Urothelium cell line (cell line): Measurements from ENCODE around the gene PPP1R12C.

Experiments used
- DNase-seq: peaks from one replicate; pipeline ENCODE4 v3.0.0; 2011; ENCODE audit warnings: low spot score, mixed read lengths
- FAIRE-seq: peaks from 2 replicates; lab custom pipeline; 2011; peaks lifted over from hg19 to GRCh38; lab: Jason Lieb, UNC

The PPP1R12C gene

DNA sequence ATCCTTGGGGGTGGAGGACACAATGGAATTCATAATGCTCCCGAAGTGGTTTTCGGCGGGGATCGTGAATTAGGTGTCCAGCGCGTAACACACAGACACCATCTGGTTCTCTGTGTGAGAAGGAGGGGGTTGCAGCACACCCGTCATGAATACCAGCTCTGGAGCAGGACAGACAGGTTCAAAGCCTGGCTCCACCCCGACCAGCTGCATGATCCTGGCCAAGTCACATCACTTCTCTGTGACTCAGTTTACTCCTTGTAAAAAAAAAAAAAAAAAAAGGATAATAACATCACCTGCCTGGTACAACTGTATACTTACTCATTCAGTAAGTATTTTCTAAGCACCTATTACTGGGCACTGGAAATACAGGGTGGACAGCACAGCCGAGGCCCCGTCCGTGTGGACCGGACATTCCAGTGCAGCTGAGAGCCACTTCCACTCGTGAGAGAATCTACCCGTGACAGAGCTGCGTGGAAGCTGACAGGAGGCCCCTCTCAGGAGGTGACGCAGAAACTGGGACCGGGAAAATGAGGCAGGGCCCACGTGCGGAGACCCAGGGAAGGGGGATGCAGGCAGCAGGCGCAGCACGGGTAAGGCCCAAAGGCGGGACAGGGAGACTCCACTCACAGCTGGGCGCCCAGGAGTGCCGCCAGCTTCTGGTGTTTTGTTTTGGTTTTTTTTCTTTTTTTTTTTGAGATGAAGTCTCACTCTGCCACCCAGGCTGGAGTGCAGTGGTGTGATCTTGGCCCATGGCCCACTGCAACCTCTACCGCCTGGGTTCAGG, 66.5 kb downstream of the PPP1R12C start:
- DNase-seq (no peak), FAIRE-seq (no peak)

DNA sequence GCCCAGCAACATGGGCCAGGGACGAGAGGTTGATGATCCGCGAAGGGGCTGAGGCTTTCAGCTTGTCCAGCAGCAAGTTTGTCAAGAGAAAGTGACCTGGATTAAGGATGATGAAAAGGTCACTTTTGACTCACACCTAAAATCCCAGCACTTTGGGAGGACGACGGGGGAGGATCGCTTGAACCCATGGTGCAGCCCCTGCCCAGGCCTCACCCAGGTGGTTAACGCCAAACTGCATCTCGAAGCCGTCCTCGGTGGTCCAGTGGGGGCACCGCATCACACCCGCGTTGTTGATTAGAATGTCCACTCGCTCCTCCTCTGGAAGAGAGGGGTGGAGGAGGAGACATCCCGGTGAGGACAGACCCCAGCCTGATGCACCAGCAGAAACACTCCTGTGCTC, 69.0 kb downstream of the PPP1R12C start:
- DNase-seq (no peak), FAIRE-seq (no peak)

DNA sequence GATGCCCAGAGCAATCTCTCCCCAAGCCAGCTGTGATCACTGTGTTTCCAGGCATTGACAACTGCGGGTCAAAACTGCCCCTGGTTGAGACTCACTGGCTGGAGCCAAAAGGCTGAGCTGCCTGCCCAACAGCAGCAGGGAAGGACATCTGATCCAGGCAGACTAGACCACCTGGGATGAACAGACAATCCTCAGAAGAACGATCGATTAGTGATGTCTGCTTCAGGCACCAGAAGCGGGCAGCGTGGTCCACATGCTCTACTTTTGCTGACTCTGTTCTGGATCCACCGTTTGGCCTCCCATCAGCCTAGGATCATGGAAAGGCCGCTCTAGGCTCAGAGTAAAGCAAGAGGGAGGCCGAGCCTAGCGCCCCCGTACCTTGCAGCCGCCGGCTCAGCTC, 69.5 kb downstream of the PPP1R12C start:
- FAIRE-seq (no peak), DNase-seq (no peak)

DNA sequence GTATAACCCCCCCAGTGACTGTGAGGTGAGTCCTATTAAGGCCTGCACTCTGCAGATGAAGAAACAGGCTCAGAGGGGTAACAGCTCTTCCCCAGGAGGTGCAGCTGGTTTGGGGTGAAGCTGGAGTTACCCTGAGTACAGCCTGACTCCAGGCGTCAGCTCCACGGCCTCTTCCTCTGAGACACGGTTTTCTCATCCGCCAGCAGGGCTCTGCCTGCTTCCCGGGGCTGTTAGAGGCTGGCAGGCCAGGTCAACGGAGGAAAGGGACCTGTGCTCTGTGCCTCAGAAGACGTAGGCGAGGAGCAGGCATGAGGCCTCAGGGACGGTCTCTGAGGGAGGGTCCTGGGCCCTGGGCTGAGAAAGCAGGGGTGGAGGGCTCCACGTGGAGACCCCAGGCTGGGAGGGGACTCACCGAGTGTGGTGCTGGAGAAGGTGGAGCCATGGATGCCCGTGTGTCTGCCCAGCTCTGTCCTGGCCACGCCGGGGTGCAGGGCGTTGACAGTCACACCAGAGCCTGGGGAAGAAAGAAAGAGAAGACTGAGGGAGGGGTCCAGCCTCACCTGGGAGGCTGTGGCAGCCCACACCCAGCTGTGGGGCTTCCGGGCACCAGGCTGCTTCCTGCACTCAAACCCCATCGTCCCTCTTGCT, 70.3 kb downstream of the PPP1R12C start:
- no peak for FAIRE-seq
- no peak for DNase-seq

DNA sequence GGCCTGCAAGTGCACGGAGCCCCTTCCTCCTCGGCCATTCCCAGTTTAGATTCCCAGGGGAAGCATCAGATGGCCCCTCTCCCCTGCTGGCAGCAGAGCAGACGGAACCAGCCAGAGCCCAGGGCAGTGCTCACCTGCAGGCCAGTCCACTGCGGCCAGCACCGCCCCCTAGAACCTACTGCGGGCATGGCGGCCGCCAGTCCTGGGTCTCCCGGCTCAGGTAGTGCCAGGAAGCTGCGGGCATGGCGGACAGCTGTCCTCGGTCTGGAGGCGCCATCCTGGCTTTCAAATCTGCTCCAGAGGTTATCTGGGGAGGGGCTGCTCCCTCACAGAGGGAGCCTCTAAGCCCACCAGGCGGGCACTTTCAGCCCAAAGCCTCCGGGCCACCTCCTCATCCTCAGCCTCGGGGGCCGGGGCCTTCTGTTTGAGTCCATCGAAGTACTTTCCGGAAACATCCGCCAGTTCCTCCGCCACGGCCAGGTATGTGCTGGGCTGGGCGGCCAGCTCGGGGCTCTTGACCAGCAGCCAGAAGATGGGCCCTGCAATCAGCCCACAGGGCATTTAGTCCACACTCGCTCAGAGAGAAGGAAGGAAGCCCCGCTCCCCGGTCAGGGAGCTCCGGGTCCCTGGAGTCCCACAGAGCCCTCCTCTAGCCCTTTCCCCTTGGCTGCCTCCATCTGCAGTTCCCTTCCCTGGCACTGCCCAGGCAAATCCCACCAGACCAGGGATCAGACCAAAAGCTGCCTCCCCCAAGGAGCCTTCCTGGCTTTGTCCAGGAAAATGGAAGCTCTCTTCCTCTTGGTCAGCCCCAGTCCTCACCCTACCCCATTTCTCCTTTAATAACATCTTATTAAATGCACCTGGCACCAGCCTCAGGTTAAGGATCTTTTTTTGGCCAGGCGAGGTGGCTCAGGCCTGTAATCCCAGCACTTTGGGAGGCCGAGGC, 72.4 kb downstream of the PPP1R12C start:
- DNase-seq (no peak), FAIRE-seq (no peak)

DNA sequence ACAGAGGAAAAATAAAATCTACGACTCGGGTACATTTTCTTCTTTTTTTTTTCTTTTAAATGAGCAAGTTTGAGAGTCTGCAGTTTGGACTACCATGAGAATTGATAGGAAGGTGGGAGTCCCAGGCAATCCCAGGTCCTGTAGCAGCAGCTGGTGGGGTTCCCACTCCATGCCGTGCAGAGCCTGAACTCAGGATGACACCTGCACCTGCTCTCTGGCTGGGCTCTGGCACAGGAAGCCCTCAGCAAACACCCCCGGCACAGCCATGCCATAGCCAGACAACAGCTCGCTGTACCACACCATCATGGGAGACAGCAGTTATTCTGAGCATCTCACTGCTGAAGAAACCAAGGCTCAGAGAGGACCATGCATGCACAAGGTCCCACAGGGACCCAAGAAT, 73.2 kb downstream of the PPP1R12C start:
- DNase-seq (no peak), FAIRE-seq (no peak)

DNA sequence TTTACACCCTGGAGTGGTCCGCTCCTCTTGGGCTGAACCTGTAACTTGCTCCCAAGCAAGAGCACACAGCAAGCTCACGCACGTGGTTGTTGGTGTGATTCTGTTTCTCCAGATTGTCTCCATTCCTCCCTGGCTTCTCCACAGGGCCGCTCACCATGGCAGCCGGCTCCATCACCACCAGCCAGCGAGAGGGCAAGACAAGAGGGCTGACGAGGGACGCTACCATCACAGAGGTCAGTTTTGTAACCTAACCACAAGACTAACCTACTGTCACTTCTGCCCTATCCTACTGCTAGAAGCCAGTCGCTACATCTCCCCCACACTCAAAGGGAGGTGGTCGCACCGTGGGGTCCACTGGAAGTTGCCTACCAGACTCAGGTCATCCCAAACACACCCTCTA, 74.7 kb downstream of the PPP1R12C start:
- no peak for FAIRE-seq
- DNase-seq = no peak

DNA sequence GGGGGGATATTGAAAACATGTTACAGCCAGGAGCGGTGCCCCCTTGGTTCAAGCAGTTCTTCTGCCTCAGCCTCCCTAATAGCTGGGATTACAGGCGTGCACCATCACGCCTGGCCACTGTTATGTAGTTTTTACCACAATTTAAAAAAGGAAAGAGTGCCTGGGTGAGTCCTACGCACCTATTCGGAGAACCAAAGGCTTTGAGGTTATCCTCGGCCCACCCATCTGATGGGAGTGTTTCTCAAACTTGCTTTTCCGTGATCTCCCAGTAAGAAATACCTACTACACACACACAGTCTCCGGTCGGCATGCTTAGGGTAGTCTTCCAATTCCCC, 75.1 kb downstream of the PPP1R12C start:
- DNase-seq = no peak
- no peak for FAIRE-seq

DNA sequence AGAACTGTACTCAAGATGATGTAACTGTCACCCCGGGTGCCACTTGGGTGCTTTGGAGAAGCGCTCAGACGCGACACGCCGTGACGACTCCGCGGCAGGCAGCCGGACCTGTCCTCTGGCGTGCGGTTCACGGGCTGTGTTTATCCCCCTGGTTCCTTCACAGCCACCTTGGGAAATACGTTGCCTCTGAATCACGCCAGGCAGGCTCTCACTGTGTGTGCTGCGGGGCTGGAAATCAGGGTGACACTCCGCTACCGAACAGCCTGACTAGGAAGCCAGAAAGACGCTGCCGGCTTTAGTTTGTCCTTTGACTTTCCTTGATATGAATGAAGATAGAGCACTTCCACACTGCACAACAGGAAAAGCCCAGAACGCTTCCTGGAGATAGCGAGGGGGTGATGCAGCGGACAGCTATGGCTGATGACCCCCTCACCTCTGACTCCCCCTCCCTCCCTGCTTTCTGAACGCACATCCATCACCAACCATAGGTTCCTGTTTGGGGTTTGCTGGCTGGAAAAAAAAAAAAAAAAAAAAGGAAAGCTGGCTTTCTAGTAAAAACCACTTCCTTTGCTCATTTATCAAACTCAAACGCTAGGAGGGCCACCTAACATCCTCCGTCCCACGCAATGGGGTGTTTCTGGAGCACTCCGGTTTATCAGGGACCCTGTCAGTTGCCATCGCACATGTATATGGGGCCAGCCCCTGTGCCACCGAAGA, 75.7 kb downstream of the PPP1R12C start:
- DNase-seq (no peak), FAIRE-seq (no peak)

DNA sequence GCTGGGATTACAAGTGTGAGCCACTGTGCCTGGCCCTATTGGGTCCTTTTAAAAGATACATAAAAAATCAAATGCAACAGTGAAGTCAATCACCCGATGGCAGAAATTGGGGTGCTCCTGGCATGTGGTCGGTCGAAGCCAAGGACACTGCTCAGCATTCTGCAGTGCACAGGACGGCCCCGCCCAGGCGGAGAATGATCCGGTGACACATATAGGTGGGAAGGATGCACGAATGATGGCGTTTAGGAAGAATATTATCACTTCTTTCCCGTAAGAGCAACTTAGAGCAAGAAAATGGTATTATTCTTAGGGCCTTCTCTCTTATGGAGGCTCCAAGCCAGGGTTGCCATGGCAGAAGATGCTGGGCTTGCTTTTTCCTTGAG, 76.2 kb downstream of the PPP1R12C start:
- no peak for FAIRE-seq
- no peak for DNase-seq
